HG03378 (cell line): ENCODE results near the gene LSM4.
A peak's percentile ranks its signal among the peaks of the same experiment; 100 is the strongest.
"Not testable (repeated sequence)": the region's sequence is repeated elsewhere in the genome, so short reads cannot be mapped to it uniquely, and the experiment has no call there.

ENCODE experiments used
- ATAC-seq: cut with Tn5 transposase; IDR thresholded peaks from one replicate; pipeline ENCODE4 v1.9.1; 2021; ENCODE audit warnings: mild to moderate bottlenecking, moderate library complexity; ENCODE audit not compliant: unreplicated experiment

The LSM4 gene

DNA sequence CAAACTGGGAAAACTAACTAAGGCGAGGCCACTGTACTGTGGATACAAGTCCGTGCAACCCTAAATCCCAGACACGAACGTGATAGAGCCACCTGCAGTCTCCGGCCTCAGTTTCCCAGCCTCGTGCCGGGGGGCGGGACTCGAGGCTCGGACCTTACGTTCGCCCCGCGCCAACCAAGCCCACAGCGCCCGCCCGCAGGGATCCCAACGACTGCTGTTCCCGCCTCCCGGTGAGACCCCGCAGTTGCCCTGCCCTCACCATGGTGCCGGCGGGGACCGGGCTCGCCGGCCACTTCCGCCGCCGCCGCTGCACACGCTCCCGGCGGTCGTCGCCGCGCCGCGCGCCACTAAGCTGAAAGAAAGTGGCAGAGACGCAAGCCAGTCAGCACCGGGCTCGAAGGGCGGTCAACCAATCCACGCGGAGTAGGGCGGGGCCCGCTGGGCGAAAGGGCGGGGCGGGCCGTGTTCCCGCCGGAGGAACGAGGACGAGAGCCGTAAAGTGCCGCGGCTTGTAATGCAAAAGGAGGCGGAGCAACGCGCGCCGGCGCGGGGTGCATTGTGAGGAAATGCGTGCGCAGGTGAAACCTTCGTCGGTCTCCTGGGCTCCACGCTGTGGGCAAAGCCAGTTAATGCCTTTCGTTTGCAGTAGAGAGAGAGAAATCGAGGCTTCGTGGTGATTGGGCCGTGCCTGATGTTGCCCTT is at the start of gene LSM4:
LSM4 (minus strand) TSS at position 318 of the 702 bp plus-strand sequence; CDS start at position 262, 56 bp downstream.
- ATAC-seq = peak; percentile 82

DNA sequence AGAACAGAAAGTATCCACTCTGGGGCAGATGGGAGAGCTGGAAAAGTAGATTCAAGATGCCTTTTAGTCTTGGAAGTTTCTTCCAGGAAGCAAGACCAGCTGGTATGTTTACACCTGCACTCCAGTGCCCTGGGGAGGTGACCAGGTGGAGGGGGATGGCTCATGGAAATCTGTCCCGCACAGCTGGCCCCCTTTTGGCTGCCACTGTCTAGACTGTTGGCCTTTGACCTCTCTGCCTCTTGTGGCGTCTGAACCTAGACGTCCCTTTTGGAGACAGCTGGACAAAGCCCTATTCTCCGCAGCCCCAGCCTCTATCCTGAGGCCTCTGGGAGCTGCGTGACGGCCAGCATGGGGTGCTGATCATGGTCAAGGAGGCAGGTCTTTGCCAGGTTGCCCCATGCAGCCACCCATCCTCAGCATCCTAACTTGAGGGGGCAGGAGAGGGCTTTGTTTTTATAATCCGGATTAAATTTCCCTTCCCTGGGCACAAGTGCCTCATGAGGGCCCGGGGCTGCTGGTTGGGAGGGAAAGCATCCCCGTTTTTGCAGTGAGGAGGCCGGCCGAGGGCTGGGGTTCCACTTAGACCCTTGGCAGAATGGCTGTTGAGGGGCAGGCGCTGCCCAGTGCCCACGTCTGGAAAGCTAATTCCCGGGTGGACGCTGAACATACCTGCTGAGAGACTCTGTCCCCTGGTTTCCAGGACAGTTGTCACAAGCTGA is 45.8 kb upstream of the LSM4 start:
- ATAC-seq = no peak

DNA sequence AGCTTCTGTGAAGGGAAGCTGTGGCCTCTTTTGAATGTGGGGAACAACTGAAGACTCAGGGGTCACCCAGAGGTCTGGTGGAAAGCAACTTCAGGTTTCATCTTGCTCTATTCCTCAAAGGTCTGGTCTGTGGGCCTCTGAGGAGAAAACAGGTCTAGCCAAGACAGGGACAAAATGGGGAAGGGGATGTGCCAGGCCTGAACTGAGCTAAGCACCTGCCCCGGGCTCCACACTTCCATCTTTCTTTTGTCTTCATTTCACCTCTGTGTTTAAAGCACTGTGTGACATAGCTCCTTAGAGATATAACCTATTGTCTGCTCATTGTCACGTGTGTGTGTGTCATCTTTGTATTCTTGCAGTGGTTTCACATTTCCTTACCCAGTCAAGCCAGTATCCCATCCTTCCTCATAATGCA is 43.2 kb upstream of the LSM4 start:
- no peak for ATAC-seq

DNA sequence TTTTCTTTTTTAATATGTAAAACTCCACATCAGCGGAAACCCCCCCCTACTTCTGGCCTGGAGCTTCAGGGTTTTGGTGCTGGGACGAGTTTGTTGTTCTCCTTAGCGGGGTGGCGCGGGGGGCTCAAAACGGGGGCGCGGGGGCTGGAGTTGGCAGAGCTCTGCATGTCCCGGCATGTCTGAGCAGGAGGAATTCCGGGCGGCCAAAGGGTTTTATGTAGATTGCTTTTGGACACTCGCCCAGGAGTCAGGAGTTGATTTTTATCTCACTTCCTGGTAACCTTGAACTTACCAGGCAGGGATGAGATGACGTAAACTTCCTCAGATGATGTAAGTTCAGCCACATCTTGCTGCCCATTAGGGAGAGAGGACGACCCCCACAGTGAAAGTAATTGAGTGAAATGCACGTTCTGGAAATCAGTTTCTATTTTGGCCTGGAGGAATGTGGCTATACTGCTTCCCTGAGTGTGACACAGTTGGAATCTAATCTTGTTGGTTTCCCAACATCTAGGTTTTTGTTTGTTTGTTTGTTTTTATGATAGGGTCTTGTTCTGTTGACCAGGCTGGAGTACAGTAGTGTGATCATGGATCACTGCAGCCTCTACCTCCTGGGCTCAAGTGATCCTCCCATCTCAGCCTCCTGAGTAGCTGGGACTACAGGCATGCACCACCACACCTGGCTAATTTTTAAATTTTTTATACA is 42.1 kb upstream of the LSM4 start:
- no peak for ATAC-seq

DNA sequence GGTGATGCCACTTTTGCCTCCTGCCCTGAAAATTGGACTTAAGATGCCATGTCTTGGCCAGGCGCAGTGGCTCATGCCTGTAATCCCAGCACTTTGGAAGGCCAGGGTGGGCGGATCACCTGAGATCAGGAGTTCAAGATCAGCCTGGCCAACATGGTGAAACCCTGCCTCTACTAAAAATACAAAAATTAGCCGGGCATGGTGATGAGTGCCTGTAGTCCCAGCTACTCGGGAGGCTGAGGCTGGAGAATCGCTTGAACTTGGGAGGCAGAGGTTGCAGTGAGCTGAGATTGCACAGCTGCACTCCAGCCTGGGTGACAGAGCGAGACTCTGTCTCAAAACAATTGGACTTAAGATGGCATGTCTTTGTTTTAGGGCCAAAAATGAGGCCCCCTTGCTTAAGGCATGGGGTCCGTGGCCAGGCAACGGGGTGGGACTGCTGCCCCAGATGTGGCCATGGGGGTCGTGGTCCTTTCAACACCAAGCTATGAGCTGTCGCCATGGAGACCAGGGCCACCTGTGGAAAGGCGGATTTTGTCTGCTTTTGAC is 41.5 kb upstream of the LSM4 start:
- not testable (repeated sequence) for ATAC-seq

DNA sequence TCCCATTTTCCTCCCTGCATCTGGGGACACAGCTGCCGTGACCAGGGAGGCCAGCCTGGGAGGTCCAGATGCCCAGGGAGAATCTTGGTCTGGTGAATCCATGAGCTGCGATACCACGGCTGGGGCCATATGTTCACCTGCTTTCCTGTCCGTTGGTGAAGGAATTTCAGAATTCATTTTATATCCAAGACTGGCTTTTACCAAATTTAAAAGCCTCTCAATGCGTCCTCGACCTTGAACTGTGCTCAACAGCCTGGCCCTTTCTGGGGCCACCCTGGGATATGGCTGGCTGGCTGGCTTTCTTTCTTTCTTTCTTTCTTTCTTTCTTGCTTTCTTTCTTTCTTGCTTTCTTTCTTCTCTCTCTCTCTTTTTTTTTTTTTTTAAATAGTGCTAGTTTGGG is 40.9 kb upstream of the LSM4 start:
- ATAC-seq = no peak

DNA sequence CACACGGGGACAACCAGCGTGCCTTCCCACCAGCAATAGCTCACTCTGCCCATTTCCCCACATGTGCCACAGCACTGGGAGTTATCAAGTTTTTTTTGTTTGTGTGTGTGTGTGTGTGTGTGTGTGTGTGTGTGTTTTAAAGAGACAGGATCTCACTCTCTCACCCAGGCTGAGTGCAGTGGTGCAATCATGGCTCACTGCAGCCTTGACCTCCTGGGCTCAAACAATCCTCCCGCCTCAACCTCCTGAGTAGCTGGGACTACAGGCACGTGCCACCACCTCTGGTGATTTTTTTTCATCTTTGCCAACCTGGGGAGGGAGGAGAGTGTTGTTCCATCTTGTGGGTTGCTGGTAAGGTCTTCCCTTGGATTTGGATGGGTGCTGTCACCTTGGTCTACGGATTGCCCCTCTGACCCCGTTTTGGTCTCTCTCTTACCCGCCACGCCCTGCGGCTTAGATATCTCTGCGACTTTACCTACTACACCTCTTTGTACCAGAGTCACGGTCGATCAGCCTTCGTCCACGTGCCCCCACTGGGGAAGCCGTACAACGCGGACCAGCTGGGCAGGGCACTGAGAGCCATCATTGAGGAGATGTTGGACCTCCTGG is 40.2 kb upstream of the LSM4 start:
- ATAC-seq = no peak

DNA sequence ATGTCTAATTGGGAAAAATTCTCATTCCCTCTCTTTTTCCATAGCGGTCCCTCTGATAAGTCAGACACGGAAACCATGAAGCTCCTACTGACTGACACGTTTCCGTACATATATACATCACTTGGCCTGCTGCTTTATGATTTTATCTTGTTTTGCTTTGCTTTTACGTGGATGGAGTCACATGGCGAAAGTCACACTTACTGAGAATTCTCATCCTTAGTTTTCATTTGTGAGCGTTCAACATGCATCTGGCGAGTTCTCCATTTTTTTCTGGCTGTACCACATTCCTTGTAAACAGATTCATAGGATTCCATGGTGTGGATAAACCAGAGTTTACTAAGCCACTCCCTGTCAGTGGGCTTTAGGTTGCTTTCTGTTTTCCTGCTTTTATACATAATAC is 38.8 kb upstream of the LSM4 start:
- no peak for ATAC-seq

DNA sequence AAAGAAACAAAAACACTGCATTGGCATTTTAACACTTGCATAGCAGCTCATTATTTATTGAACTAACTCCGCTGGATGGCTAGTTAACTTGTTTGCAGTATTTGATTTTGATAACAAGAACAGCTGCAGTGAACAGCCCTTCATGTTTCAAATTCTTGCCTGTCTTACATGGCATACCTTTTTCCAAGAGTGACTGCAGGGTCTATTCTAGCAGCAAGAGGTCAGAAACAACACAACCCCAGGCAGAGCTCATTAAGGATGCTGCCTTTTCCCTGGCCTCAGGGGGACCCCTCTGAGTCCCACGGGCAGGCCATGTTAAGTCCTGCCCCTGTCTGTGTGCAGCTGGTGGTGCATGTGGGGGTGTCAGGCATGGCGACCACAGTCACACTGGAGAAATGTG is 34.2 kb upstream of the LSM4 start:
- no peak for ATAC-seq

DNA sequence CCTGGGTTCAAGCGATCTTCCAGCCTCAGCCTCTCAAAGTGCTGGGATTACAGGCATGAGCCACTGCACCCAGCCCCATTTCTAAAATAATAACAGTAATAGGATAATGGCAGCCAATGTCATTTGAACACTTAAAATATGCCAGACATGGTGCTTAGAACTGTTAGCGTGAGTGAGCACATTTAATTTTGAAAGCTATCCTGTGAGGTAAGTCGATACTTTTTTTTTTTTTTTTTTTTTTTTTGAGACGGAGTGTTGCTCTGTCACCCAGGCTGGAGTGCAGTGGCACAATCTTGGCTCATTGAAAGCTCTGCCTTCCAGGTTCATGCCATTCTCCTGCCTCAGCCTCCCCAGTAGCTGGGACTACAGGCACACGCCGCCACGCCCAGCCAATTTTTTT is 31.9 kb upstream of the LSM4 start:
- ATAC-seq = not testable (repeated sequence)

DNA sequence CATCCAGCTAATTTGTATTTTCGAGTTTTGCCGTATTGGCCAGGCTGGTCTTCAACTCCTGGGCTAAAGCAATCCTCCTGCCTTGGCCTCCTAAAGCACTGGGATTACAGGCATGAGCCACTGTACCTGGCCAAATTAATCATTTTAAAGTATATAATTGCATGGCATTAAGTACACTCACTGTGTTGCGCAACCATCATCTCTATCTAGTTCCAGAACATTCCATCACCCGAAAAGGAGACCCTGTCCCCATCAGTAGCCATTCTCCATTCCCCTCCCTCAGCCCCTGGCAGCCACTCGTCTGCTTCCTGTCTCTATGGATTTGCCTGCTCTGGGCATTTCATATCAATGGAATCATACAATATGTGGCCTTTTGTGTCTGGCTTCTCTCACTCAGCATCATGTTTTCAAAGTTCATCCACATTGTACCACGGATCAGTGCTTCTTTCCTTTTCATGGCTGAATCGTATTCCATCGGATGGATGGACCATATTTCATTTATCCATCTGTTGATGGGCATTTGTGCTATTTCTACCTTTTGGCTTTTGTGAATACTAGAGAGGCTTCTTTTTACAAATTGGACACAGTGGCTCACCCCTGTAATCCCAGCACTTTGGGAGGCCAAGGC is 30.6 kb upstream of the LSM4 start:
- ATAC-seq = no peak

DNA sequence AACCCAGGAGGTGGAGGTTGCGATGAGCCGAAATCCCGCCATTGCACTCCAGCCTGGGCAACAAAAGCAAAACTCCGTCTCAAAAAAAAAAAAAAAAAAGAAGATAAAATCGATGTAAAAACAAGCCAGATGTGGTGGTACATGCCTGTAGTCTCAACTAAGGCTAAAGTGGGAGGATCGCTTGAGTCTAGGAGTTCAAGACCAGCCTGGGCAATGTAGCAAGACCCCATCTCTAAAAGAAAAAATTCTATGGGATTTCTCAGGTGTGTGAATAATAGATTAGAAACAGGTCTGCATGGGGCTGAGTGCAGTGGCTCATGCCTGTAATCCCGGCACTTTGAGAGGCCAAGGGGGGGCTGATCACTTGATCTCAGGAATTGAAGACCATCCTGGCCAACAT is 28.7 kb upstream of the LSM4 start:
- ATAC-seq = no peak

DNA sequence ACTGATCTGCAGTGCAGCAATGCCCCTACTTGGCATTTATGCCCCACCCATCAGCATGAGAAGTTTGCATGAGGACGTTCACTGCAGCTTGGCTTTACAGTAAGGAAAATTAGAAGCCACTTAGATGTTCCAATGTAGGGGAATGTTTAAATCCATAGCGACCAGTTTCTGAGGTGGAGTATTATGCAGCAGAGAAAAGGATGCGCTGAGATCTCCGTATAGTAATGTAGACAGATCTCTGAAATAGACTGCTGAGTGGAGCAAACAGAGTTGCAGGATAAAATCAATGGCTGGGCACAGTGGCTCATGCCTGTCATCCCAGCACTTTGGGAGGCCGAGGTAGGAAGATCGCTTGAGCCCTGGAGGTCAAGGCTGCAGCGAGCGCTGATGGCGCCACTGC is 27.6 kb upstream of the LSM4 start:
- ATAC-seq = no peak

DNA sequence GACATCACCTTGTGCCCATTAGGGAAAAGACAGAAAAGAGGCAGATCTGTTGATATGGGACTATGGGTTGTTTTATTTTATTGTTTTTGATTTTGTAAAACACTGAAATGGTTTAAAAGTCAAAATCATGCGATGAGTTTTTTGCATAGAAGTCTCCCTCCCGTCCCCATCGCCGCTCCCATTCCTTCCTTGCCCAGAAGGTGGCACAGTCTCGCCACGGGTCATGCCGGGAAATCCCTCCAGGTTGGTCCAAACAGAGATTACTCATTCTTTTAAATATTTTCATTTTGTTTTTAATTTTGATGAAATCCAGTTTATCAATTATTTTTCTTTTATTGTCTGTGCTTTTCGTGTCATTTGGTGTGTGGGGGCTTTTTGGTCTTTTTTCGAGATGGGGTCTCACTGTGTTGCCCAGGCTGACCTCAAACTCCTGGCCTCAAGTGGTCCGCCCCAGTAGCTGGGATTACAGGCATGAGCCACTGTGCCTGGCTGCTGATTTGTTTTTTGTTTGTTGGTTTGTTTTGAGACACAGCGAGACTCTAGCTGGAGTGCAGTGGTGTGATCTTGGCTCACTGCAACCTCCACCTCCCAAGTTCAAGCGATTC is 26.8 kb upstream of the LSM4 start:
- no peak for ATAC-seq

DNA sequence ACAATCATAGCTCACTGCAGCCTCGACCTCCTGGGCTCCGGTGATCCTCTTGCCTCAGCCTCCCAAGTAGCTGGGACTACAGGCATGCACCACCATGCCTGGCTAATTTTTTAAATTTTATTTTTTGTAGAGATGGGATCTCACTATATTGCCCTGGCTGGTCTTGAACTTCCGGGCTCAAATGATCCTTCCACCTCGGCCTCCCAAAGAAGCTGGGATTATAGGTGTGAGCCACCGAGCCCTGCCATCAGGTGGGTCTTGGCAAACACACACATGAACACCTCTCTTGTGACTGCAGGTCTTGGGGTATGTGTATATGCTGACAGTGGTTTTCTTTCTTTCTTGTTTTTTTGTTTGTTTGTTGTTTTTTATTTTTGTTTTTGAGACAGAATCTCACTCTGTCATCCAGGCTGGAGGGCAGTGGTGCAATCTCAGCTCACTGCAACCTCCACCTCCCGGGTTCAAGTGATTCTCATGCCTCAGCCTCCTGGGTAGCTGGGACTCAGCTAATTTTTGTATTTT is 26.0 kb upstream of the LSM4 start:
- not testable (repeated sequence) for ATAC-seq

DNA sequence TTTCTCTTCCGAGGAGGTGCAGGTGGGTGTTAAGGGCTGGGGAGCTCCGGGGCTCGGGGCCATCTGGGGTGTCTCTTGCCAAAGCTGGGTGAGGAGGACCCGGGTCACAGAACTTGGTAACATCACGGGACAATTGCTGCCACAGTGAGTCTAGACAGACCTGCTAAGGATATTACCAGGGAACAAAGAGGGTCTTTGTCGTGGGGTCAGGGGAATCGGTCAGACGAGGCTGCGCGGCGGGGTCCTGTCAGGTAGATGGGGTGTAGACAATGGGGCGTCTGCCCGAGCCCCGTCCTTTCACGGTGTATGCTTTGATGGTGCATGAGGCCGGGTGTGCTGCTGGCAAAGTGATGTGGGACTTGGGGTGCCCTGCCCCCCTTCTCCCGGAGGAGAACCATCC is 25.3 kb upstream of the LSM4 start:
- no peak for ATAC-seq

DNA sequence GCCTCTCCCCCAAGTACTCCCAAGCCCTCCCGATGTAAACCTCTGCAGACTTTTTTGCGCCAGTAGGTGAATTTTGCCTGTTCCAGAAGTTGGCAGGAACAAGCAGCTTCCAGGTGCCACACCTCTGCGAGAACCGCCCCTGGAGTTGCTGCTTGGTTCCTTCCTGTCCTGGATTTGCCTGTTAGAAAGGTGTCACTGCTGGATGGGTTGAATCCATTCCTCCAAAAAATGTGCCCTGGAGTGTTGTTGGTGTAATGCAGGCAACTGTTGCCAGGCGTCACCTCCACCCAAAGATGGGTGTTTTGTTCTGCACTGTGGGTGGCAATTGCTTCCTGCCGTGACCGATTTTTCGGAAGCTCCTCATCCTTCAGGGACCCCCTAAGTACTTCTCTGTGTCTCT is 23.2 kb upstream of the LSM4 start:
- ATAC-seq = no peak

DNA sequence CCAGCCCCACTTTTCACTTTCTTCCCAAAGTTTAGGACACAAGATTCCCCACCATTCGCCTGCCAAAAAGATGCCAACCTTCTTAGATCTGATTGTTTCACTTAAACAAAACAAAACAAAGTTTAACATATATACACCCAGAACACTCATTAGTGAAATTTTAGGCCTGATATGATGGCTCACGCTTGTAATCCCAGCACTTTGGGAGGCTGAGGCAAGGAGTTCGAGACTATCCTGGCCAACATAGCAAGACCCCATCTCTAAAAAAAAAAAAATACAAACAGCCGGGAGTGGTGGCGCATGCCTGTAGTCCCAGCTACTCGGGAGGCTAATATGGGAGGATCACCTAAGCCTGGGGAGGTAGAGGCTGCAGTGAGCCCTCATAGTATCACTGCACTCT is 22.4 kb upstream of the LSM4 start:
- ATAC-seq = no peak

DNA sequence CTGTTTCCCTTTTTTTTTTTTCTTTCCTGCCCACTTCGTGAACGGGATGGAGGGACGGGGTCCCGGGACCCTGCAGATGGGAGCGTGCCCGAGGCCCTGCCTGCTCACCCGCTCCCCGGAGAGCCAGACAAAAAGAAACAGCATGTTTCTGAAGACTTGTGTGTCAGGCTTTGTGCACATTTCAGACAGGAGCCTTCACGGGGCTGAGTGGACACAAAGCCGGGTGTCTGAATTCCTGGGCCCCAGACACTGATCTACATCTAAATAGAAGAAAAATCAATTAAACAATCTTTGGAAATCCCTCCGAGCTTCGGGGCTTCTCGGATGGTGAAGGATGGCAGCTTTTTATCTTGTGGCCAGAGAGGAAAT is 21.7 kb upstream of the LSM4 start:
- ATAC-seq = no peak

DNA sequence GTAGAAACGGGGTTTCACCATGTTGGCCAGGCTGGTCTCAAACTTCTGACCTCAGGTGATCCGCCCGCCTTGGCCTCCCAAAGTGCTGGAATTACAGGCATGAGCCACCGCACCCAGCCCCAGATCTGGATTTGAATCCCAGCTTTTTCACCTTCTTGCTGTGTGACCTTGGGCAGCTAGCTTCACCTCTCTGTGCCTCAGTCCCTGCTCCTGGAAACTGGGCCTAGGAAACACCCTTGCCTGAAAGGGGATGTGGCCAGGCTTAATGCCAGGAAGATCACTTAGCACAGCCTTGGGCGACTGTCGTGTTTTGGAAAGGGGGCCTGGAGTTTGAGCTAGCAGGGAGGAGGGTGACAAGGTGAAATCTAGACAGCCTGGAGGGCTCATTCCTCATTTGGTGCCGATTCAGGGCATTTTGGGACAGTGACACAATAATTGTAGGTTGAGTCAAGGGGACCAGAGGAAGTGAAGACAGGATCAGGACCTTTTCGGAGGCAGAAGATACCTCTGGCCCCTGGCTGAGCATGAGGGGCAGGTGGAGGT is 19.3 kb upstream of the LSM4 start:
- no peak for ATAC-seq
